ENCODE measurements around the gene CCDC142.

GRCh38 chr2:74486141-74486540 lies 3.3 kb upstream of the CCDC142 start:
- TF ChIP-seq, protein P1, sequence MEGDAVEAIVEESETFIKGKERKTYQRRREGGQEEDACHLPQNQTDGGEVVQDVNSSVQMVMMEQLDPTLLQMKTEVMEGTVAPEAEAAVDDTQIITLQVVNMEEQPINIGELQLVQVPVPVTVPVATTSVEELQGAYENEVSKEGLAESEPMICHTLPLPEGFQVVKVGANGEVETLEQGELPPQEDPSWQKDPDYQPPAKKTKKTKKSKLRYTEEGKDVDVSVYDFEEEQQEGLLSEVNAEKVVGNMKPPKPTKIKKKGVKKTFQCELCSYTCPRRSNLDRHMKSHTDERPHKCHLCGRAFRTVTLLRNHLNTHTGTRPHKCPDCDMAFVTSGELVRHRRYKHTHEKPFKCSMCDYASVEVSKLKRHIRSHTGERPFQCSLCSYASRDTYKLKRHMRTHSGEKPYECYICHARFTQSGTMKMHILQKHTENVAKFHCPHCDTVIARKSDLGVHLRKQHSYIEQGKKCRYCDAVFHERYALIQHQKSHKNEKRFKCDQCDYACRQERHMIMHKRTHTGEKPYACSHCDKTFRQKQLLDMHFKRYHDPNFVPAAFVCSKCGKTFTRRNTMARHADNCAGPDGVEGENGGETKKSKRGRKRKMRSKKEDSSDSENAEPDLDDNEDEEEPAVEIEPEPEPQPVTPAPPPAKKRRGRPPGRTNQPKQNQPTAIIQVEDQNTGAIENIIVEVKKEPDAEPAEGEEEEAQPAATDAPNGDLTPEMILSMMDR (IDR thresholded peaks at IDR 0.05; ENCODE audit: low read depth, low read length, poor library complexity, severe bottlenecking), result no peak
- TF ChIP-seq EZH2phosphoT487 (IDR thresholded peaks at IDR 0.05; ENCODE audit: borderline replicate concordance, low read length), result no peak

Data from DOHH2 (cell line).